ENCODE results near the gene MEGF11.

DNA sequence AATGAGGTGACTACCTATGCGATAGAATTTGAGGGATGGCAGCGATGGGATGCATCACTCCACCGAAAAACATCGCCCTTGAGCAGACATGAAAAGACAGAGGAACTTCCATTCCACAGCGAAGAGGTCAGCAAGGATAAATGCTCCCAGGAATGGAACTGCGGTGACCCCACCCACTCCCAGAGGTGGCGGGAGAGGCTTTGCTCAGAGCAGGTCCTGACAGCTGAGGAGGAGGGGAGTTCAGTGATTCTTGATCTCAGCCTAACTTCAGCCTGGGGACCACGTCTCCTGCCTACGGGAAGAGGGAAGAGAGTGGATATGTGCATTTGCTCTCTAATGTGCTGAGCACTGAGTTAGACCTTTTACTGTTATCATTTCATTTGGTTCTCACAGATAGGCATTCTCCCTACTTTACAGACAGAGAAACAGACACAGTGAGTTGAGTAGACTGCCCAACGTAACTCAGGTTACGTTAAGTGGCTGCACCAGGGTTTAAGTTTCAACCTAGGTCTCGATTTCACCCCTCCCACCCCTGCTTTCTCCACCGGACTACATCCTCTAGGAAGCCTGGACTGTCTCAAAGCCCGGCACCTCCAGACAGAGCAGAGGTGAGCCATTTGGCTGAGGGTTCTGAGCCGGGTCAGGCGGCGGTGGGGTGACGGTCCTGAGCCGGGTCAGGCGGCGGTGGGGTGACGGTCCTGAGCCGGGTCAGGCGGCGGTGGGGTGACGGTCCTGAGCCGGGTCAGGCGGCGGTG is 214.3 kb downstream of the MEGF11 start:
- no peak for TF ChIP-seq POLR2AphosphoS5 (IDR thresholded peaks at IDR 0.05; ENCODE audit: low read depth)
- TF ChIP-seq, protein P1, sequence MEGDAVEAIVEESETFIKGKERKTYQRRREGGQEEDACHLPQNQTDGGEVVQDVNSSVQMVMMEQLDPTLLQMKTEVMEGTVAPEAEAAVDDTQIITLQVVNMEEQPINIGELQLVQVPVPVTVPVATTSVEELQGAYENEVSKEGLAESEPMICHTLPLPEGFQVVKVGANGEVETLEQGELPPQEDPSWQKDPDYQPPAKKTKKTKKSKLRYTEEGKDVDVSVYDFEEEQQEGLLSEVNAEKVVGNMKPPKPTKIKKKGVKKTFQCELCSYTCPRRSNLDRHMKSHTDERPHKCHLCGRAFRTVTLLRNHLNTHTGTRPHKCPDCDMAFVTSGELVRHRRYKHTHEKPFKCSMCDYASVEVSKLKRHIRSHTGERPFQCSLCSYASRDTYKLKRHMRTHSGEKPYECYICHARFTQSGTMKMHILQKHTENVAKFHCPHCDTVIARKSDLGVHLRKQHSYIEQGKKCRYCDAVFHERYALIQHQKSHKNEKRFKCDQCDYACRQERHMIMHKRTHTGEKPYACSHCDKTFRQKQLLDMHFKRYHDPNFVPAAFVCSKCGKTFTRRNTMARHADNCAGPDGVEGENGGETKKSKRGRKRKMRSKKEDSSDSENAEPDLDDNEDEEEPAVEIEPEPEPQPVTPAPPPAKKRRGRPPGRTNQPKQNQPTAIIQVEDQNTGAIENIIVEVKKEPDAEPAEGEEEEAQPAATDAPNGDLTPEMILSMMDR (IDR thresholded peaks at IDR 0.05; ENCODE audit: insufficient read depth, low read length): no peak
